ENCODE measurements around the gene PDIA5. TPM values are rescaled to one million over a fixed set of nuclear protein-coding genes. Genes with fewer than 3 reads are reported as not detected.

Gene PDIA5
- total and polyA plus RNA-seq, 2 donors (not counting 1 experiment from before 2014, with no cell fraction given): 2.6 to 3.8 TPM

DNA sequence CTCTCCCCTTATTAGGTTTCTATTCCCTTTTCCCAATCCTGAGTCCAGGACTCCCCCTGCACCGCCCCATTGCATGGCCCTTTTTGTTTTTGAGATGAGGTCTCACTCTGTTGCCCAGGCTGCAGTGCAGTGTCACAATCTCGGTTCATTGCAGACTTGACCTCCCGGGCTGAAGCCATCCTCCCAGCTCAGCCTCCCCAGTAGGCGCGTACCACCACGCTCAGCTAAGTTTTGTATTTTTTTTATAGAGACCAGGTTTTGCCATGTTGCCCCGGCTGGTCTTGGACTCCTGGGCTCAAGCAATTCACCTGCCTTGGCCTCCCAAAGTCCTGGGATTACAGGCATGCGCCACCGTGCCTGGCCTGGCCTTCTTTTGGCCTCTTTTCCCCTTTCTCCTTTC, 29.3 kb downstream of the PDIA5 start:
- Histone ChIP-seq H3K4me3 (ENCODE audit: control extremely low read depth in 1 of 5, extremely low read depth in 1 of 5, insufficient read depth in 1 of 5, low read depth in 2 of 5, low read length in 4 of 5) (no peak overlapping the region), H3K27me3 (replicated peaks in 1 of 4; ENCODE audit: control extremely low read depth in 1 of 4, control insufficient read depth in 3 of 4, insufficient read depth in 4 of 4, low read length in 3 of 4) (no peaks in the 10 kb centered on the region), H3K4me2 (replicated peaks; ENCODE audit: low read depth, low read length, poor library complexity, severe bottlenecking) (no peak overlapping the region), H3K36me3 (replicated peaks in 1 of 2; ENCODE audit: control extremely low read depth in 1 of 2, control insufficient read depth in 1 of 2, extremely low read depth in 1 of 2, insufficient read depth in 2 of 2, low read length in 1 of 2) (peaks cover 4 to 6% of the 10 kb centered on the region in 2 experiments), H3K79me2 (ENCODE audit: control insufficient read depth, insufficient read depth, low read length) (no peaks in the 10 kb centered on the region), H4K20me1 (ENCODE audit: control insufficient read depth, insufficient read depth, low read length, poor library complexity, severe bottlenecking) (no peaks in the 10 kb centered on the region), H3K9me3 (ENCODE audit: control extremely low read depth in 1 of 3, control insufficient read depth in 2 of 3, insufficient read depth in 1 of 3, low read length in 2 of 3) (no peaks in the 10 kb centered on the region), H2AFZ (ENCODE audit: insufficient read depth, low read depth, low read length, poor library complexity, severe bottlenecking) (no peak overlapping the region), H3K27ac (ENCODE audit: low read length in 2 of 2) (no peak overlapping the region), H3K4me1 (ENCODE audit: control insufficient read depth in 2 of 2, insufficient read depth in 2 of 2, low read length in 2 of 2) (no peaks in the 10 kb centered on the region), H3K9ac (ENCODE audit: low read length) (no peak overlapping the region)
- H3K27ac Mint-ChIP-seq: no peak overlapping the region
- intact Hi-C loops (cut with micrococcal nuclease): no loop called here
- CTCF ChIA-PET: no interaction called here
- no peaks in the 10 kb centered on the region for H3K27me3 Mint-ChIP-seq
- TF ChIP-seq EZH2 (IDR thresholded peaks at IDR 0.05; ENCODE audit: borderline replicate concordance, insufficient read depth, low read depth, low read length, poor library complexity, severe bottlenecking): no peak
- H3K9me3 Mint-ChIP-seq (ENCODE audit: insufficient read depth): no peaks in the 10 kb centered on the region
- peaks cover 2% of the 10 kb centered on the region for H3K4me1 Mint-ChIP-seq
- H3K4me3 Mint-ChIP-seq: no peak overlapping the region
- no peak for DNase-seq
- no peak for ATAC-seq (ENCODE audit: low read depth)
- 100% methylated on average over 1 of the region's 9 CpGs for WGBS (ENCODE audit: insufficient coverage)
- POLR2A ChIA-PET: interaction anchor here (0.6 kb wide), 1 partner anchor 12 kb away, joined by 8 read pairs; no protein-coding TSS in a partner anchor

DNA sequence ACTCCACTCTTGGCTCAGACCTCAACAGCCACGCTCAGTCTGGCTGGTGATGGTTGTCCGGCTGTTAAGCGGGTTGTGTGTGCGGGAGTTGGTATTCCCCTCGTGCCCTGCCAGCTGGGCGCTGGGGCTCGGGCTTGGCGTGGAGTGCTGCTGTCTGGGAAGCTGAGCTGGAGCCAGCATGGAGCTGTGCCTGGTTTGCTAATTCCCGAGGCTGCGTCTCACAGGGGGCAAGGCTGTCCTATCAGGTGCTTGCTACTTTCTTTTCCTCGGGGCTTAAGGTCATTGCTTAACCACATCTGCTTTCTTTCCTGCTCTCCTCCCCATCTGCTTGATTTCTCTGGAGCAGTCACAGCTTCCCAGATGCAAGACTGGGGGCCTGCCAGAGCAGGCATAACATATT, 29.9 kb downstream of the PDIA5 start:
- no peaks in the 10 kb centered on the region for H3K9me3 Mint-ChIP-seq (ENCODE audit: insufficient read depth)
- no peak overlapping the region for H3K27ac ChIP-seq (ENCODE audit: low read length in 2 of 2)
- DNase-seq (no peak), ATAC-seq (ENCODE audit: low read depth) (no peak)
- no peaks in the 10 kb centered on the region for H3K4me1 Mint-ChIP-seq
- CTCF ChIA-PET: no interaction called here
- H3K27me3 Mint-ChIP-seq: no peaks in the 10 kb centered on the region
- no peak overlapping the region for H3K4me2 ChIP-seq (replicated peaks; ENCODE audit: low read depth, low read length, poor library complexity, severe bottlenecking)
- WGBS (ENCODE audit: insufficient coverage): 92% methylated on average over 10 of the region's 11 CpGs
- no peak overlapping the region for H3K9ac ChIP-seq (ENCODE audit: low read length)
- no peak overlapping the region for H3K4me3 ChIP-seq (ENCODE audit: control extremely low read depth in 1 of 5, extremely low read depth in 1 of 5, insufficient read depth in 1 of 5, low read depth in 2 of 5, low read length in 4 of 5)
- no peak overlapping the region for H2AFZ ChIP-seq (ENCODE audit: insufficient read depth, low read depth, low read length, poor library complexity, severe bottlenecking)
- no peak overlapping the region for H3K27ac Mint-ChIP-seq
- H4K20me1 ChIP-seq (ENCODE audit: control insufficient read depth, insufficient read depth, low read length, poor library complexity, severe bottlenecking): no peaks in the 10 kb centered on the region
- TF ChIP-seq CTCF (IDR thresholded peaks at IDR 0.05) (no peak), EZH2 (IDR thresholded peaks at IDR 0.05; ENCODE audit: borderline replicate concordance, insufficient read depth, low read depth, low read length, poor library complexity, severe bottlenecking) (no peak)
- POLR2A ChIA-PET: interaction anchor here (0.6 kb wide), 1 partner anchor 12 kb away, joined by 8 read pairs; no protein-coding TSS in a partner anchor
- H3K4me3 Mint-ChIP-seq: no peak overlapping the region
- H3K9me3 ChIP-seq (ENCODE audit: control extremely low read depth in 1 of 3, control insufficient read depth in 2 of 3, insufficient read depth in 1 of 3, low read length in 2 of 3): no peaks in the 10 kb centered on the region
- no peaks in the 10 kb centered on the region for H3K79me2 ChIP-seq (ENCODE audit: control insufficient read depth, insufficient read depth, low read length)
- H3K27me3 ChIP-seq (replicated peaks in 1 of 4; ENCODE audit: control extremely low read depth in 1 of 4, control insufficient read depth in 3 of 4, insufficient read depth in 4 of 4, low read length in 3 of 4): no peaks in the 10 kb centered on the region
- H3K4me1 ChIP-seq (ENCODE audit: control insufficient read depth in 2 of 2, insufficient read depth in 2 of 2, low read length in 2 of 2): no peaks in the 10 kb centered on the region
- peaks cover 4 to 6% of the 10 kb centered on the region in 2 experiments for H3K36me3 ChIP-seq (replicated peaks in 1 of 2; ENCODE audit: control extremely low read depth in 1 of 2, control insufficient read depth in 1 of 2, extremely low read depth in 1 of 2, insufficient read depth in 2 of 2, low read length in 1 of 2)
- intact Hi-C loops (cut with micrococcal nuclease): no loop called here
